ENCODE measurements around the gene TPCN2. TPM values are rescaled to one million over a fixed set of nuclear protein-coding genes. Genes with fewer than 3 reads are reported as not detected.

The TPCN2 gene
- total RNA-seq, 3 donors from 2014 or later = 19.5 to 37.4 (median 20.7) TPM

GRCh38 chr11:69164824-69165223 is 116.1 kb downstream of the TPCN2 start:
- ATAC-seq (no peak), DNase-seq (no peak)
- TF ChIP-seq CTCF (IDR thresholded peaks at IDR 0.05) = no peak
- H3K36me3 ChIP-seq (ENCODE audit: low read depth) = no peaks in the 10 kb centered on the region
- no peak overlapping the region for H3K4me3 ChIP-seq
- H3K4me1 ChIP-seq (ENCODE audit: low read depth) = no peaks in the 10 kb centered on the region
- H3K9me3 ChIP-seq = no peaks in the 10 kb centered on the region
- intact Hi-C loops (cut with DNase I, micrococcal nuclease) = no loop called here

GRCh38 chr11:69165775-69166174 is 117.0 kb downstream of the TPCN2 start:
- Histone ChIP-seq H3K9me3 (no peaks in the 10 kb centered on the region), H3K4me3 (no peak overlapping the region), H3K4me1 (ENCODE audit: low read depth) (no peaks in the 10 kb centered on the region), H3K36me3 (ENCODE audit: low read depth) (no peaks in the 10 kb centered on the region)
- intact Hi-C loops (cut with DNase I, micrococcal nuclease) = no loop called here
- TF ChIP-seq CTCF (IDR thresholded peaks at IDR 0.05) = no peak
- ATAC-seq (no peak), DNase-seq (no peak)

GRCh38 chr11:69166218-69167115 is 117.7 kb downstream of the TPCN2 start:
- Histone ChIP-seq H3K4me1 (ENCODE audit: low read depth) (no peaks in the 10 kb centered on the region), H3K36me3 (ENCODE audit: low read depth) (no peaks in the 10 kb centered on the region), H3K4me3 (no peak overlapping the region), H3K9me3 (no peaks in the 10 kb centered on the region)
- intact Hi-C loops (cut with DNase I, micrococcal nuclease) = no loop called here
- DNase-seq = no peak
- no peak for TF ChIP-seq CTCF (IDR thresholded peaks at IDR 0.05)
- ATAC-seq = peak; percentile 67

GRCh38 chr11:69167130-69167915 is 118.6 kb downstream of the TPCN2 start:
- intact Hi-C loops (cut with DNase I, micrococcal nuclease) = no loop called here
- H3K9me3 ChIP-seq = no peaks in the 10 kb centered on the region
- no peak for TF ChIP-seq CTCF (IDR thresholded peaks at IDR 0.05)
- no peaks in the 10 kb centered on the region for H3K4me1 ChIP-seq (ENCODE audit: low read depth)
- ATAC-seq (no peak), DNase-seq (no peak)
- no peak overlapping the region for H3K4me3 ChIP-seq
- H3K36me3 ChIP-seq (ENCODE audit: low read depth) = no peaks in the 10 kb centered on the region

- intact Hi-C loops (cut with DNase I, micrococcal nuclease) = no loop called here
- Histone ChIP-seq H3K4me1 (ENCODE audit: low read depth) (no peaks in the 10 kb centered on the region), H3K36me3 (ENCODE audit: low read depth) (no peaks in the 10 kb centered on the region), H3K4me3 (no peak overlapping the region), H3K9me3 (no peaks in the 10 kb centered on the region)
- TF ChIP-seq CTCF (IDR thresholded peaks at IDR 0.05) = no peak
- DNase-seq = no peak
- no peak for ATAC-seq
These were observed 119.4 kb downstream of the TPCN2 start for GRCh38 chr11:69167916-69168691.

Data from mucosa of descending colon (tissue), 3 donors.